GM15510 (cell line): Measurements from ENCODE around the gene MTCL1.

Source experiments
- POLR2A ChIP-seq: IDR thresholded peaks from 3 replicates; pipeline ENCODE4 v1.6.1; 2011; ENCODE audit warnings: borderline replicate concordance; ENCODE audit not compliant: insufficient read length; ENCODE audit errors: extremely low read depth

Gene MTCL1

DNA sequence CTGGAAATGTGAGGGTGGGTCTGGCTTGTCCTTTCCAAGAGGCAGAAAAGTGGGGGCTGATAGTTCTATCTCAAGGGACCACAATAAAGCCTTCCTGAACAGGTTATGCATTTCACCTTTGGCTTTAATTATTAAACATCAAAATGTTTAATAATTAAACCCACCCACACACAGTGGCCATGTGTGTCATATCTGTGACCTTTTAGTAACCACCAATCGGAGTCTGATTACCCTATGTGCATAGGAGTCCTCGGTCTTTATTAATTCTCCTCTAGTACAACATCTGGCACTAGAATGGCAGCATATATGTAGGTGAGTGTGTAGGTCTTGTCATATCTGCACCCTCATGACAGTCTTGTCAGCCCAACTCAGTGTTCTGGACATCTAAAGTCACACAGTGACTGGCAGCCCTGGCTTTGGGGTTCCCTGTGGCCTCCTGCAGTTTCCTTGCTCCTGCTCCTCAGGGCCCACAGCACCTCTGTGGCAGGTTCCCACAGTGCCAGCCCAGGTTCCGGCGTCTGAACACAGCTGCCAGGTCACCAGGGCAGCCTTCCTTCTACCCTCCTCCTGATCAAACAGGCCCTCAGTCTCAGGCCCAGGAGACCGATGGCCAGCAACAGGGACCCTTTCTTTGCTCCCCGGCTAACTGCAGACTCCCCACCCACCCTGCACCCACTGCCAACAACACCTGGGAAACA, 100.9 kb downstream of the MTCL1 start:
- no peak for TF ChIP-seq POLR2A

DNA sequence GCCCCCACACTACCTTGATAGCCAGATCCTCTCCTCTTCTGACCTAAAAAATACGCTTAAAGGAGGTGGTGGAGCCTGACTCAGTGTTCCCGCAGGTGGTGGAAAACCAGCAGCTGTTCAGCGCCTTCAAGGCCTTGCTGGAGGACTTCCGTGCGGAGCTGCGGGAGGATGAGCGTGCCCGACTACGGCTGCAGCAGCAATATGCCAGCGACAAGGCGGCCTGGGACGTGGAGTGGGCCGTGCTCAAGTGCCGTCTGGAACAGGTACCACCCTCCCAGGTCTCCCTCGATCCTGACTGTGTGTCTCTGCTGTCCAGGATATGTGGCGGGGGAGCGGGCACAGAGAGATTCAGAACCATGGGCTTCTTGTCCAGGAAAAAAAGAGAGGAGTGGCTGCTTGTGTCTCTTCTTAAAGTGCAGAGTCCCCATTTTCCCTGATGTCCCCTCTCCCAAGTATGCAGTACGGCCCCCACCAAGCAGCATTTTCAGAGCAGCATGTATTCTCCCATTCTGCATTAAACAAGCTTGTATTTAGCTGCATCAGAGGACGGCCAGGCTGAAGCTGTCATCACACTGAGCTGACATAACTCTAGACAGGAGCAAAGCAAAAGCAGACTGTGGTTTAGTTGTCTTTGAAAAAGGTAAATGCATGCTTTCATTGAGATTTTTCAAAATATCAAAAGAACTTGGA, 101.6 kb downstream of the MTCL1 start:
- no peak for TF ChIP-seq POLR2A

DNA sequence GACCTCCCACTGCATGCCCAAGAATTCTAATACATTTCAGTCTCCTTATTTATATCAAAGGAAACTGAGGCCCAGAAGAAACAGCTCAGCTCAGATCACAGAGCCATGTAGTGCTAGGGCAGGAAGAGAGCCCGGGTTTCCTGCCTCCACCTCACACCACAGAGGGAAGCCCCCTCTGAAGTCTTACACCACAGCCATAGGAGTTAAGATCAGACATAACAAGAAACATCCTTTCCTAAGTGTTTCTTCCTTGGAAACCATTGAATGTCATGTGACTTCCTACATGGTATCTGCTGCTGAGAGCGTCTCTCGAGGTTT, 102.1 kb downstream of the MTCL1 start:
- no peak for TF ChIP-seq POLR2A

DNA sequence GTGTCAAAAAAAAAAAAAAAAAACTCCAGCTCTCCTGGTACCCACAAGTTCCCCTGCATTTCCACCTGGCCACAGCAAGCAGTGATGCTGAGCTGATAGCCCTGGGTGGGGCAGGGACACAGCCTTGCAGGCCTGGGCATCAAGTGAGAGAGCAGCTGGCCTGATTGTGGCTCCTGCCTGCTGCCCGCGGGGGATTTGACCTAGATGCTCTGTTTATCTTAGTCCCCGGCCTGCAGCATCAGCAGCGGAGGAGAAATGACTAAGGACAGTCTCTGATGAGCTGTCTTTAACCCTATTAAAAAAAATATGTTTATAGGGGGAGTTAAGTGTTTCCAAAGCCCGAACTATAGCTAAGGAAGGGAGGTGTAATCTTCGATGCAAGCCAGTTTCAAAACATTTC, 102.6 kb downstream of the MTCL1 start:
- TF ChIP-seq POLR2A, result no peak

DNA sequence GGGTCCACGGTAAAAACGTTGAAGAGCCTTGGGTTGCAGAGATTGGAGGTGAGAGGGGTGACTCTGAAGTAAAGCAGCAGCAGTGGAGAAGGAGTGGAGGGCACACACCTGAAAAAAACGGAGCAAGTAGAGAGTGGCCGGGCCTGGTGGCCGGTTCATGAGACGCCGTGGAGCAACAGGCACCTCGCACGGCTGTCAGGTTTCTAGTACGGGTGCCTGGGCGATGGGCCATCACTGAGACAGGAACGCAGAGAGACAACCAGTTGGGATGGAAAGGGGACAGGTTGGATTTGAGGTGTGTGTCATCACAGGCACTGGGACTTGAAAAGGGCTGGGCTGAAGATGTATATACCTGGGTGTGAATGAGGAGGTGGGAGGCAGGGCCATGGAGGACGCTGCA, 104.2 kb downstream of the MTCL1 start:
- no peak for TF ChIP-seq POLR2A

DNA sequence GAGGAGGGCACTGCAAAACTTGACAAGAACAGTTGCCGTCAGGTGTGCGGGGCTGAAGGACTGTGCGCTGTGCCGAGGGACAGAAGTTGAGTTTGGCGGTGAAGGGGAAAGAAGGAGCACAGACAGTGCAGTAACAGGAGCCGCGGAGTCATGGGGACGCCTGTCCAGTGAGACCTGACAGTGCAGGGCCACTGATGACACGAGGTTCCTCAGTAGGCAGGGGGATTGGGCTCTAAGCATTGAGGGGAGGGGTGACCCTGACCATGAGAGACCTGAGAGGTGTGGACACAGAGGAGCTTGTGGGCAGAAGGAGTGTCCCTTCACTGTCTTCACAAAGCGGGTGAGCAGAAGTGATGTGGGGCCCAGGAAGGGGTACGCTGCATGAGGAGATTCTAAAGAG, 104.8 kb downstream of the MTCL1 start:
- TF ChIP-seq POLR2A, result no peak

- TF ChIP-seq POLR2A, result no peak
Measured at GRCh38 chr18:8811115-8811514, 105.8 kb downstream of the MTCL1 start.

DNA sequence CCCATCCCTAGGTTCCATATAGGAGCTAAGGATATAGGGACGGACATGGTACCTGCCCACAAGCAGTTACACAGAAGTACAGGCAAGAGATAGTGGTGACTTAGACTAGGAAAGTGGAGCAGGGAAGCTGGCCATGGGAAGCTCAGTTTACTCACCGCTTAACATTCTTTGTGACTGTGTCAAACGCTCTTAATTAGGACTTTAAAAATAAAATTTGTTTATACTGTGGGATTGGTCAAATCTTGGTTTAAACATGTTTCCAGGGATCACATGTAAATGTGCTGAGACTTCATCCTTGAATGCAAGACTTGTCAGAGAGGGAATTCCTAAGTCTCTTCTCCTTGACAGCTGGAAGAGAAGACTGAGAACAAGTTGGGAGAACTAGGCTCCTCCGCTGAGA, 107.3 kb downstream of the MTCL1 start:
- no peak for TF ChIP-seq POLR2A

- TF ChIP-seq POLR2A, result no peak
Measured at GRCh38 chr18:8813611-8814010, 108.3 kb downstream of the MTCL1 start.

DNA sequence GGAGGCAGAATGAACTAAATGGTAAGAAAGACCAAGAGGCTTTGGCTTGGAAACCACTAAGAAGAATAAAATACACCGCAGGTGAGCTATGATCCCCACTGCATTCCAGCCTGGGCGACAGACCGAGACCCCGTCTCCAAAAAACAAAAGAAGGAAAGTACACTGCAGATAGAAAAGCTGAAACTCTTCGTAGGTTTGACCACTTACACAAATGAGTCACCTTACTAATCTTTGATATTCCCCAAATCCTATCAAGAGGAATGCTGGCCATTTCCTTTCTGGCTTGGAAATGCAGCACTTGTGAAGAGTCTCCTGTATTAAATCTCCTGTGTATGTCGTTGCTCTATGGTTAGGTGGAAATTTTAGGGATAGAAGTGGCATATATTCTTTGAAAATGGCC, 108.8 kb downstream of the MTCL1 start:
- TF ChIP-seq POLR2A, result no peak

GRCh38 chr18:8816220-8816619, 110.9 kb downstream of the MTCL1 start:
- TF ChIP-seq POLR2A, result no peak

DNA sequence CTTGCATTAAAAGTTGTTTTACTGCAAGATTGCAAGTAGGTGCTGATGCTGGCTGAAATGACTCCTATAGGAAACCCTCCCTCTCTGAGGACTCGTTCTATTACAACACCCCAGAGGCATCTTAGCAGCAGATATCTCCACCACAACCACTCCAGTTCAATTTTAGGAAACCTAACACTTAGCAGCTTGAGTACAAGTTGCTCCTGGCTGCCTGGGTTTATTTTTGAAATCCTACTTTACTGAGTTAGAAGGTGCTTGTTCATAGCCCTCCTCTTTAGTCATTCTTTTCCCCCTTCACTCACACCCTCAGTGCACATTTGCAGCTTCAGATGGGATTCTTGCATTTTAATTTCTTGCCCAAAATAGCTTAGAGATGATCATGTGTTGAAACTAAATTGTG, 111.5 kb downstream of the MTCL1 start:
- no peak for TF ChIP-seq POLR2A

- TF ChIP-seq POLR2A, result no peak
Measured at GRCh38 chr18:8818982-8819381, 113.6 kb downstream of the MTCL1 start.

DNA sequence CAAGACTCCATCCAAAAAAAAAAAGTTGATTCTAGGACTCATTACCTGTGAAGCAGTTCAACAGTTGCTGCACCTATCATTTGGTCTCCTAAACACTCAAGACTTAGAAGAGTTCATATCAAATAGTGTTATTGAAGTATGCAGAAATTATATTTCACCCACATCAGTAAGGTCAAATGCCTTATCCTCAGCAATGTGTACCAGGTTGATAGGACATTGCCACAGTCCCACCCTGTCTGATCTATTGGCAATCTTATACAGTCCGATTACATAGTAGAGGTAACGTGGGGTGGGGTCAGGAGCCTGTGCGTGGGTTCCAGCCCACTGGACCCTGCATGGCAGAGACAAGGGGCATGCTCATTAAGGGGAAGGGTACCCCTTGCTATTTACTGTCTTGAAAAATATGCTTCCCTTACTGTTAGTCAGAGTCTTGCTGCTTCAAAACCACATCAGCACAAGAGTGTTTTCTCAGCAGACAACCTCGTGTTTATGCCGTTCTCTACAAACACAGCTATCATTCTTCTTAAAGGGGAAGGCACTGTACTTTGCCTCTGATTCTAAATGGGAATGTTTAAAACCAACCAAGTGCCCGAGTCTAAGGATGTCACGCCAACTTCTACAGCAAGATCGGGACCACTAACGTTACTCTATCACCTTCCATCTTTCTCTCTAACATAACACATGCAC, 115.2 kb downstream of the MTCL1 start:
- TF ChIP-seq POLR2A, result no peak

- TF ChIP-seq POLR2A, result no peak
Measured at GRCh38 chr18:8821083-8821465, 115.7 kb downstream of the MTCL1 start.

GRCh38 chr18:8821531-8821930, 116.2 kb downstream of the MTCL1 start:
- TF ChIP-seq POLR2A, result no peak
